ENCODE measurements around the gene COX19. TPM values are rescaled to one million over a fixed set of nuclear protein-coding genes. Genes with fewer than 3 reads are reported as not detected.
A peak's percentile ranks its signal among the peaks of the same experiment; 100 is the strongest.

Gene COX19
- total RNA-seq, 4 donors from 2014 or later: 15.9 to 41.3 (median 24.7) TPM

DNA sequence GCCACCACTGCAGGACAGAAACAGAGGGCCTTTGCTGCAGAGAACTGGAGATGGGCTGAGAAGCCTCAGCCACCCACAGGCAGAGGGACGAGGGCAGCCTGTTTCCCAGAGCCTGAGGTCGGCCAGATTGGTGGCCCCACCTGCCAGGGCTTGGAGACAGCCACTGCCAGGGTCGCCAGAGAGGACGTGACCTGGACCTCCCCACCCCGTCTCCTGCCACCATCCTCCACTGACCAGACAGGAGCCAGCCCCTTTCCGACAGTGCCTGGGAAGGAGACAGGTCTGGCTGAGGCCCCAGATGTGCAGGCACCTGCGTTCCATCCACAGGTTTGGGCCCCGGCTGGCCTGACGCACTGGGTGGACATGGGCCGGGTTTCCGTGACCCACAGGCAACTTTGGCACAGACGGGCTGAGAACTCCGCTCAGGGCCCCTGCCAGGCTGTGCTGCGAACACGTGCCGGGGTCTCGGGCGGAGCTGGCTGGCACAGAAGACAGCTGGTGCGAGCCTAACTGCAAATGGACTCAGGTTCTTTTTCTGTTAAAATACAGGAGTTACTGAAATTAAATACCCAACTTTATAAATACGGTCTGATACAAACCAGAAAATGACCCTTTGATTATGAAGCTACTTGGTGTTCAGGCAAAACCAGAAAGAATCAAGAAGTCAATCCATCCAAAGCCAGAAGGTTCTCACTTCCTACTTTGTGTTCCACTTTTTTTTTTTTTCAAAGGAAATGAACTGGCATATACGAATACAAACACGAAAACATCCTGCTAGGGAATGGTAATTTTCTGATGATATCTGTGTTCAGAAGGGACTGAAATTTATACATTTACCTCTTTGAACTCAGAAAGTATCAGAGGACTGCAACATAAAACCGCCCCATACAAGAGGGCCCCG is 6.9 kb downstream of the COX19 start:
- Histone ChIP-seq H3K27ac (no peak overlapping the region), H3K27me3 (no peaks in the 10 kb centered on the region), H3K4me1 (peaks cover 0 to 33% (median 15%) of the 10 kb centered on the region in 4 donors), H3K36me3 (peaks cover 0 to 69% (median 0%) of the 10 kb centered on the region in 3 donors), H3K4me3 (no peak overlapping the region), H3K9me3 (no peaks in the 10 kb centered on the region)
- no peak for DNase-seq
- TF ChIP-seq, protein P1, sequence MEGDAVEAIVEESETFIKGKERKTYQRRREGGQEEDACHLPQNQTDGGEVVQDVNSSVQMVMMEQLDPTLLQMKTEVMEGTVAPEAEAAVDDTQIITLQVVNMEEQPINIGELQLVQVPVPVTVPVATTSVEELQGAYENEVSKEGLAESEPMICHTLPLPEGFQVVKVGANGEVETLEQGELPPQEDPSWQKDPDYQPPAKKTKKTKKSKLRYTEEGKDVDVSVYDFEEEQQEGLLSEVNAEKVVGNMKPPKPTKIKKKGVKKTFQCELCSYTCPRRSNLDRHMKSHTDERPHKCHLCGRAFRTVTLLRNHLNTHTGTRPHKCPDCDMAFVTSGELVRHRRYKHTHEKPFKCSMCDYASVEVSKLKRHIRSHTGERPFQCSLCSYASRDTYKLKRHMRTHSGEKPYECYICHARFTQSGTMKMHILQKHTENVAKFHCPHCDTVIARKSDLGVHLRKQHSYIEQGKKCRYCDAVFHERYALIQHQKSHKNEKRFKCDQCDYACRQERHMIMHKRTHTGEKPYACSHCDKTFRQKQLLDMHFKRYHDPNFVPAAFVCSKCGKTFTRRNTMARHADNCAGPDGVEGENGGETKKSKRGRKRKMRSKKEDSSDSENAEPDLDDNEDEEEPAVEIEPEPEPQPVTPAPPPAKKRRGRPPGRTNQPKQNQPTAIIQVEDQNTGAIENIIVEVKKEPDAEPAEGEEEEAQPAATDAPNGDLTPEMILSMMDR (IDR thresholded peaks at IDR 0.05): no peak
- TF ChIP-seq POLR2A (IDR thresholded peaks at IDR 0.05): no peak

DNA sequence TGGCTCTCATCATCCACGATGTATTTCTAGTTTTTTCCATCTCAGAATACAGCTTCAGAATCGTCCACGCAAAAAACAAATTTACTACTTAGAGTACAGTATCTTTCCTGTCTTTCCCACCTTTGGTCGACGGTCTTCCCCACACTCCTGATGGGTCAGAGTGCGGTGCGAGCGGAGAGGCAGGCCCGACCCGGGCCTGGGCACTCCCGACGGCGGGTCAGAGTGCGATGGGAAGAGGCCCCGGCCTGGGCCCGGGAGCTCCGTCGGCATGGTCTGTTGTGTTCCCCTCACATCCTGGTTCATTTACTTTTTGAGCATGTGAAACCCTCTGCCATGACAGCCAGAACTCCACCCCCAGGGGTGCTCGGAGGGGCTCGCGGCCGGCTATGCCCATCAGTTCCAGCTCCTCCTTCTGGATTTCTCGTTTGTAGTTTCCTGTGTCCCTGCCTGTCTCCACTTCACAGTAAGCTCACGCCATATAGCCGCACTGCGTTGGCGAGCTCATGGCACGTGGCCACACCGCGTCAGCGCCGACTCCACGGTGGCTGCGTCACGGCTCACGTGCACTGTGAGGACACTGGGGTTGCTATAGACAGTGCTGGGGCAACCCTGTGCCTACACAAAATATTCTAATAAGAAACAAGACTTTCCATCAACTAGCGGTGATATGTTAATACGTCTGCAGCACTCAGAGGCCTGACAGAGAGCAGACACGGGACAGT is 7.8 kb downstream of the COX19 start:
- H3K27ac ChIP-seq: no peak overlapping the region
- H3K36me3 ChIP-seq: peaks cover 0 to 60% (median 0%) of the 10 kb centered on the region in 3 donors
- DNase-seq: no peak
- no peak overlapping the region for H3K4me3 ChIP-seq
- H3K27me3 ChIP-seq: no peaks in the 10 kb centered on the region
- H3K9me3 ChIP-seq: no peaks in the 10 kb centered on the region
- peaks cover 0 to 30% (median 15%) of the 10 kb centered on the region in 4 donors for H3K4me1 ChIP-seq
- TF ChIP-seq, protein P1 (IDR thresholded peaks at IDR 0.05): no peak
- no peak for TF ChIP-seq POLR2A (IDR thresholded peaks at IDR 0.05)

DNA sequence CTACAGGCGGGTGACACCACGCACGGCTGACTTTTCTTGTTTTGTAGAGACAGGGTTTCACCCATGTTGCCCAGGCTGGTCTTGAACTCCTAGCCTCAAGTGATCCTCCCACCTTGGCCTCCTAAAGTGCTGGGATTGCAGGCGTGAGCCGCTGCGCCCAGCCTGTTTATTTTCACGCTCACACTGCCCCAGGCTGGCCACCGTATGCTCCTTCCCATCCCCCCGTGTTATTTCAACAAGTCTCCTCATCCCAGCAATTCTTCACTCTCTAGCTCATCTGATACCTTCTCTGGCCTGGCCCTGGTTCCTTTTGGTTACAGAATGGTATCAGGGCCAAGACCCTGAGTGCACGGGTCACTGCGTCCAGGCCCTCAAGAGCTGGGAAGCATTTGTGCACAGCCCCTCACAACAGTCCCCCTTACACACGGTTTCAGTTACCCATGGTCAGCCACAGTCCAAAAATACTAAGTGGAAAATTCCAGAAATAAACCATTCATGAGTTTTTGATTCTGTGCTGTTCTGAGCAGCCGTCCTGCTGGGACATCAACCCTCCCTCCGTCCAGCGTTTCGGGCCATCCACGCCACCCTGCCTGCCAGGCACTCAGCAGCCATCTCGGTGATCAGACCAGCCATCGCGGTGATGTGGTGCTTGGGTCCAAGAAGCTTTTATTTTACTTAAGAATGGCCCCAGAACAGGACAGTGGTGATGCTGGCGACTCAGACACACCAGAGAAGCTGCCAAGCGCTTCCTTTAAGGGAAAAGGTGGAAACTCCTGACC is 8.9 kb downstream of the COX19 start:
- TF ChIP-seq, protein P1 (IDR thresholded peaks at IDR 0.05): no peak
- TF ChIP-seq POLR2A (IDR thresholded peaks at IDR 0.05): no peak
- Histone ChIP-seq H3K4me3 (no peak overlapping the region), H3K9me3 (no peaks in the 10 kb centered on the region), H3K4me1 (peaks cover 0 to 27% (median 15%) of the 10 kb centered on the region in 4 donors), H3K36me3 (peaks cover 0 to 50% (median 0%) of the 10 kb centered on the region in 3 donors), H3K27ac (no peak overlapping the region), H3K27me3 (no peaks in the 10 kb centered on the region)
- no peak for DNase-seq

DNA sequence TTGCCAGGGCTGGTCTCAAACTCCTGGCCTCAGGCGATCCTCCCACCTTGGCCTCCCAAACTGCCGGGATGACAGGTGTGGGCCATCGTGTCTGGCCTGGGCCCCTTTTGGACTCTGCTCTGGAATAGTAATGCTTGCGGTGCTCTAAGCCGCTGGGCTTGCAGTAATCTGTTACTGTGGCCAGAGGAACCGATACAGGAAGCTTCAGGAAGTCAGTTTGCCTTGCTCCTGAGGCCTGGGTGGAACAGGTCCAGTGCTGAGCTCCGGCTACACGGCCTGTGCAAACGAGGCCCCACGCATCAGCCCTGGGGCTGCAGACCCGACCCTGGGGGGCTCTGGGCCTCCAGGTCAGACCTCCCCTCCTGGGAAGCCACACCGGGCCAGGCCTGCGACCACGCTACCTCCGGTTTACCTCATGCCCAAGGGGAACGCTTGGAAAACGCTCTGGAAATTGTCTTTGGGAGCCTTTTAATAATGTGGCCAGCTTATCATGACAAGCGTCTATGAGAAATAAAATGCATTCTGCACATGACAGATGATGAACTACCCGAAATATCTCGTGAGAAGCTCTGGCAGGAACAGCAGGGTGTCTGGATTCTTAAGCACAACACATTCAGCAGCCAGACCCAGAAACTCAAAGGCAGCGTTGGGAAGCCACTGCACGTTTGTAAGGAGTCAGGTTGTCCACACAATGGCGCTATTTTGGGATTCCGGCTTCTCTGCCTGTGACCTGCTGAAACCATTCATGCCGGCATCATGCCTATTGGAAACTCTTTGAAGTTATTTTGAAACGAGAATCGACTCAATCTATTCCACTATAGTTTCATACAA is 10.7 kb downstream of the COX19 start:
- peak in 1 of 3 donors; percentile 49 for DNase-seq
- Histone ChIP-seq H3K27me3 (no peaks in the 10 kb centered on the region), H3K4me3 (no peak overlapping the region), H3K36me3 (peaks cover 0 to 32% (median 0%) of the 10 kb centered on the region in 3 donors), H3K27ac (peak overlapping the region in 2 of 4 donors; percentile 25 to 76), H3K4me1 (peaks cover 0 to 27% (median 15%) of the 10 kb centered on the region in 4 donors), H3K9me3 (no peaks in the 10 kb centered on the region)
- no peak for TF ChIP-seq POLR2A (IDR thresholded peaks at IDR 0.05)
- TF ChIP-seq, protein P1 (IDR thresholded peaks at IDR 0.05): peak in 1 of 6 experiments; percentile 9
